Caco-2 (cell line): ENCODE data around the gene CENPT. TPM values are rescaled to one million over a fixed set of nuclear protein-coding genes. Genes with fewer than 3 reads are reported as not detected.

Experiments
- BruUV-seq: library from RNA; stranded (reverse); fragments of 400-500 nt; replicated peaks from 2 replicates; lab custom pipeline; 2021; lab: Mats Ljungman, UMichigan
- CTCF ChIA-PET: fragments of 300-600 bp; sonication (Branson Sonifier 250); formaldehyde crosslinking; loops from one replicate; lab custom pipeline; 2022; ENCODE audit warnings: antibody characterized with exemption; lab: Charles Lee
- POLR2A ChIA-PET: fragments of 300-600 bp; sonication (Branson Sonifier 250); formaldehyde crosslinking; loops from one replicate; lab custom pipeline; 2022; ENCODE audit warnings: antibody characterized with exemption; lab: Charles Lee
- DNase-seq, 2 experiments: peaks; one replicate each; pipeline versions ENCODE4 v3.0.0 to v3.0.0-alpha.2; 2020 to 2022
- H3K27me3 ChIP-seq: replicated peaks from 2 replicates; pipeline ENCODE4 v1.6.0; 2011; ENCODE audit warnings: low read length; ENCODE audit not compliant: control insufficient read depth, insufficient read depth
- H3K36me3 ChIP-seq: 2 replicates; pipeline ENCODE4 v1.5.1; 2011; ENCODE audit warnings: low read length; ENCODE audit not compliant: control insufficient read depth, insufficient read depth
- H3K4me1 ChIP-seq: fragments of 250-450 bp; sonication (Bioruptor Pico); 2 replicates; pipeline ENCODE4 v1.5.1; 2020; ENCODE audit warnings: mild to moderate bottlenecking
- H3K4me3 ChIP-seq: 2 replicates; pipeline ENCODE4 v1.5.1; 2011; ENCODE audit warnings: low read depth, mild to moderate bottlenecking, control low read depth, low read length
- H3K9me3 ChIP-seq: fragments of 250-450 bp; sonication (Bioruptor Pico); 2 replicates; pipeline ENCODE4 v1.5.1; 2020; ENCODE audit warnings: mild to moderate bottlenecking, moderate library complexity
- H3K27ac Mint-ChIP-seq: one replicate; pipeline ENCODE4 v1.8.0; 2022; ENCODE audit warnings: mixed read lengths; ENCODE audit not compliant: unreplicated experiment
- H3K27me3 Mint-ChIP-seq: one replicate; pipeline ENCODE4 v1.8.0; 2022; ENCODE audit warnings: mixed read lengths; ENCODE audit not compliant: insufficient read depth, unreplicated experiment
- H3K36me3 Mint-ChIP-seq: one replicate; pipeline ENCODE4 v1.8.0; 2022; ENCODE audit warnings: mild to moderate bottlenecking, mixed read lengths; ENCODE audit not compliant: insufficient read depth, unreplicated experiment
- H3K4me1 Mint-ChIP-seq: one replicate; pipeline ENCODE4 v1.8.0; 2022; ENCODE audit warnings: low read depth, mixed read lengths; ENCODE audit not compliant: unreplicated experiment
- H3K4me3 Mint-ChIP-seq: one replicate; pipeline ENCODE4 v1.8.0; 2022; ENCODE audit warnings: mild to moderate bottlenecking, moderate library complexity, mixed read lengths; ENCODE audit not compliant: unreplicated experiment
- H3K9me3 Mint-ChIP-seq: one replicate; pipeline ENCODE4 v1.8.0; 2022; ENCODE audit warnings: mixed read lengths; ENCODE audit not compliant: unreplicated experiment
- intact Hi-C: fragments of 100-400 bp; cut with micrococcal nuclease; formaldehyde crosslinking; loops from one replicate; pipeline ENCODE4 v1.10.0; 2022; ENCODE audit not compliant: unreplicated experiment
- total RNA-seq: library from RNA; stranded (reverse); gene quantifications from 2 replicates; pipeline ENCODE4 v1.2.3, GENCODE V29; 2022
- TF ChIP-seq, protein P1 (sequence below), 2 experiments: fragments of 200-600 bp in 1 of 2; IDR thresholded peaks; 1 replicate in 1 of 2; 2 replicates in 1 of 2; pipeline versions ENCODE4 v1.5.1 to v1.8.0; 2011 to 2022; ENCODE audit warnings: antibody characterized with exemption in 1 of 2, control low read depth in 1 of 2, inconsistent platforms in 1 of 2, low read depth in 1 of 2, low read length in 1 of 2, mild to moderate bottlenecking in 1 of 2, moderate library complexity in 1 of 2; ENCODE audit not compliant: insufficient read depth in 1 of 2, severe bottlenecking in 1 of 2, unreplicated experiment in 1 of 2

The CENPT gene
- total RNA-seq, 1 experiment from 2014 or later: 80.1 TPM

DNA sequence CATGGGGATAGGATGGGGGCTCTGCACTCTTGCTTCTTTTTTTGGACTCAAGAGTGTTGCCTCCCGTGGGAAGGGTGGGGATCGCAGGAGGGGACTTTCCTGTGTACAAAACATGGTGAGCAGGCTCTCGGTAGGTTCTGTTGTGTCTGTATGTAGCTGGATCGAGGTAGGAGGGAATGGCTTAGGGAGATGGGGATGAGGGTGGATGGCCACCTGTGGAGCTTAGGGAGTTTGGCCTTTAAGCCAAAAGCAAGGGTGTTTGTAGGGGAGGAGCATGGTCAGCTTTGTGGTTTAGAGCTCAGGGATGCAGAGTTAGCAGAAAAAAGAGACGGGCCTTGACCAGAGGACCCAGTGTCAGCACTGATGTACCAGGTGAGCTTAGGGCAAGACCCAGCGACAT, 14.4 kb upstream of the CENPT start:
- H3K36me3 Mint-ChIP-seq: peaks cover 95% of the 10 kb centered on the region

DNA sequence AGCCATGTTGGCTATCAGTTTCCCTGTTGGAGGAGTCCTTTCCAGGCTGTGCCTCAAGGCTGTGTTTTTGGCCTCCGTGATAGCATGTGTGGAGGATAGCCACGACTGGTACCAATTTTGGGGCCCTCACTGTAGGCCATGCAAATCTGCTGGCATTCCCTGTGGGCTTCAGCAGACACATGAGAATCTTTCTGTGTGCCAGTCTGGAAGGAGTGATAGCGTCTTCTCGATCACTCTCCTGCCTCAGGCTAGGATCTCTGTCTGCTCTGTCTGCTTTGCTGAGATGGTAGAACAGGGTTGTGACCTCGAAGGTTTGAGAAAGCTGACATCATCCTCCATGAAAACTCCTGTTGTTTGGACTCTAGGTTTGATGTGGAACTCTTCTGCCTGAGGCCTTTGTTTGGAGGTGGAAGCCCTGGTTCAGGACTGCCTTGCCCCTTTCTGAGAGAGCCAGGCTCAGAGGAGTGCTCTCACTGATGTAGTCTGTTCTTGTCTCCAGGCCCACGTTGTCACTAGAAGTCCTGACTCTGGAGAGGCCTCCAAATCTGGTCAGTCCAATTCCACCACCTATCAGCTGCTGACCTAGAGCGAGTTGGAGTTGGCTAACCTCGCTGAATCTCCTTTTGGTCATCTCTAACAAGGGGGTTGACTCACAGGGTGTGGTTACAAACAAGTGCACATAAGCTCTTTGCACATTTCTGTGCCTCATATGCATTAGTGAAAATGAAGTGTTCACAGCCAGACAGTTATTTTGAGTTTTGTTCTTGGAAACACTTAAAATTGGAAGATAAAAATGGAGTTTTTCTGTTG, 13.3 kb upstream of the CENPT start:
- TF ChIP-seq, protein P1, sequence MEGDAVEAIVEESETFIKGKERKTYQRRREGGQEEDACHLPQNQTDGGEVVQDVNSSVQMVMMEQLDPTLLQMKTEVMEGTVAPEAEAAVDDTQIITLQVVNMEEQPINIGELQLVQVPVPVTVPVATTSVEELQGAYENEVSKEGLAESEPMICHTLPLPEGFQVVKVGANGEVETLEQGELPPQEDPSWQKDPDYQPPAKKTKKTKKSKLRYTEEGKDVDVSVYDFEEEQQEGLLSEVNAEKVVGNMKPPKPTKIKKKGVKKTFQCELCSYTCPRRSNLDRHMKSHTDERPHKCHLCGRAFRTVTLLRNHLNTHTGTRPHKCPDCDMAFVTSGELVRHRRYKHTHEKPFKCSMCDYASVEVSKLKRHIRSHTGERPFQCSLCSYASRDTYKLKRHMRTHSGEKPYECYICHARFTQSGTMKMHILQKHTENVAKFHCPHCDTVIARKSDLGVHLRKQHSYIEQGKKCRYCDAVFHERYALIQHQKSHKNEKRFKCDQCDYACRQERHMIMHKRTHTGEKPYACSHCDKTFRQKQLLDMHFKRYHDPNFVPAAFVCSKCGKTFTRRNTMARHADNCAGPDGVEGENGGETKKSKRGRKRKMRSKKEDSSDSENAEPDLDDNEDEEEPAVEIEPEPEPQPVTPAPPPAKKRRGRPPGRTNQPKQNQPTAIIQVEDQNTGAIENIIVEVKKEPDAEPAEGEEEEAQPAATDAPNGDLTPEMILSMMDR (IDR thresholded peaks at IDR 0.05; ENCODE audit: insufficient read depth in 1 of 2, low read depth in 1 of 2, low read length in 1 of 2, severe bottlenecking in 1 of 2, unreplicated experiment in 1 of 2): no peak
- peaks cover 4% of the 10 kb centered on the region; the same call in 1 of the 2 replicates for H3K36me3 ChIP-seq
- BruUV-seq: no TSS peak
- Mint-ChIP-seq H3K27ac (no peak overlapping the region), H3K36me3 (peaks cover 88% of the 10 kb centered on the region), H3K4me3 (no peak overlapping the region), H3K9me3 (no peaks in the 10 kb centered on the region), H3K4me1 (peaks cover 21% of the 10 kb centered on the region), H3K27me3 (no peaks in the 10 kb centered on the region)
- no peak for DNase-seq
- no peaks in the 10 kb centered on the region for H3K27me3 ChIP-seq
- CTCF ChIA-PET: no interaction called here
- intact Hi-C loops: no loop called here
- POLR2A ChIA-PET: no interaction called here
- H3K9me3 ChIP-seq: no peaks in the 10 kb centered on the region
- H3K4me1 ChIP-seq: peaks cover 21% of the 10 kb centered on the region
- H3K4me3 ChIP-seq: no peak overlapping the region

More for the DNA sequence above, 14.4 kb upstream of the CENPT start:
- H3K36me3 ChIP-seq: peaks cover 4% of the 10 kb centered on the region; the same call in 1 of the 2 replicates
- DNase-seq: no peak
- no peak overlapping the region for H3K4me3 Mint-ChIP-seq
- H3K27me3 ChIP-seq: no peaks in the 10 kb centered on the region
- H3K9me3 Mint-ChIP-seq: no peaks in the 10 kb centered on the region
- H3K9me3 ChIP-seq: no peaks in the 10 kb centered on the region
- CTCF ChIA-PET: interaction anchor here (0.6 to 1.1 kb wide), 2 partner anchors 173 to 341 kb away, joined by 3 to 4 read pairs; no protein-coding TSS in a partner anchor
- peaks cover 19% of the 10 kb centered on the region for H3K4me1 Mint-ChIP-seq
- H3K27me3 Mint-ChIP-seq: no peaks in the 10 kb centered on the region
- H3K4me1 ChIP-seq: peaks cover 16% of the 10 kb centered on the region
- POLR2A ChIA-PET: interaction anchor here (0.9 kb wide), 1 partner anchor 16 kb away, joined by 3 read pairs; no protein-coding TSS in a partner anchor
- peak overlapping the region; percentile 8 for H3K27ac Mint-ChIP-seq
- intact Hi-C loops: no loop called here
- no TSS peak for BruUV-seq
- no peak overlapping the region for H3K4me3 ChIP-seq
- TF ChIP-seq, protein P1 (IDR thresholded peaks at IDR 0.05; ENCODE audit: insufficient read depth in 1 of 2, low read depth in 1 of 2, low read length in 1 of 2, severe bottlenecking in 1 of 2, unreplicated experiment in 1 of 2): no peak

DNA sequence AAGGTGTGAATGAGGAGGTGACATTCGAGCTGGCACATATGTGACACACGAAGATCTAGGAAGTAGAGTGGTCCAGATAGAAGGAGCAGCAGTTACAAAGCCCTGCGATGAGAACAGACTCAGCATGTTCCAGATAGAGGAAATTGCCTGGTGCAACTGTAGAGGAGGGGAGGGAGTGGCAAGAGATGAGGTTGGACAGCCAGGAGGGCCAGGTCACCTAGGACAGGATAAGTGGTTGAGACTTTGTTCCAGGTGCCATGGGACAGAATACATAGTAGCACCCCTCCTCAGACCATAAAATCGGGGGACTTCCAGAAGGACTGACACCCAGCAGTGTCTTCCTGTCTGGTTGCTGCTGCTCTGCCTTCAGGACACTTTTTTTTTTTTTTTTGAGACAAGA, 11.0 kb upstream of the CENPT start:
- Mint-ChIP-seq H3K27me3 (no peaks in the 10 kb centered on the region), H3K36me3 (peaks cover 87% of the 10 kb centered on the region), H3K4me3 (no peak overlapping the region), H3K4me1 (peaks cover 31% of the 10 kb centered on the region), H3K9me3 (no peaks in the 10 kb centered on the region), H3K27ac (peak overlapping the region; percentile 90)
- TF ChIP-seq, protein P1 (IDR thresholded peaks at IDR 0.05; ENCODE audit: insufficient read depth in 1 of 2, low read depth in 1 of 2, low read length in 1 of 2, severe bottlenecking in 1 of 2, unreplicated experiment in 1 of 2): no peak
- Histone ChIP-seq H3K9me3 (no peaks in the 10 kb centered on the region), H3K36me3 (peaks cover 2% of the 10 kb centered on the region; the same call in 1 of the 2 replicates), H3K27me3 (no peaks in the 10 kb centered on the region), H3K4me3 (no peak overlapping the region), H3K4me1 (peaks cover 21% of the 10 kb centered on the region)
- BruUV-seq: no TSS peak
- ChIA-PET CTCF (interaction anchor here (2.1 kb wide), 1 partner anchor 43 kb away, joined by 10 read pairs; no protein-coding TSS in a partner anchor), POLR2A (interaction anchor here (1.0 kb wide), 1 partner anchor 17 kb away, joined by 4 read pairs; no protein-coding TSS in a partner anchor)
- DNase-seq: no peak
- intact Hi-C loops: no loop called here
